ENCODE results near the gene OR10A6. TPM values are rescaled to one million over a fixed set of nuclear protein-coding genes. Genes with fewer than 3 reads are reported as not detected.

The OR10A6 gene
- total and polyA plus RNA-seq, 10 donors: not detected

GRCh38 chr11:7971846-7972245 lies 40.8 kb upstream of the OR10A6 start:
- Histone ChIP-seq H3K36me3 (no peaks in the 10 kb centered on the region), H3K9me3 (no peaks in the 10 kb centered on the region), H3K4me1 (no peaks in the 10 kb centered on the region), H3K27me3 (replicated peaks in 1 of 7) (peaks cover 0 to 16% (median 0%) of the 10 kb centered on the region in 7 donors), H3K27ac (no peak overlapping the region), H3K4me3 (no peak overlapping the region)
- intact Hi-C loops (cut with DNase I; ENCODE audit: low total_unique reads): no loop called here
- TF ChIP-seq POLR2AphosphoS5 (IDR thresholded peaks at IDR 0.05): no peak
- DNase-seq: no peak

DNA sequence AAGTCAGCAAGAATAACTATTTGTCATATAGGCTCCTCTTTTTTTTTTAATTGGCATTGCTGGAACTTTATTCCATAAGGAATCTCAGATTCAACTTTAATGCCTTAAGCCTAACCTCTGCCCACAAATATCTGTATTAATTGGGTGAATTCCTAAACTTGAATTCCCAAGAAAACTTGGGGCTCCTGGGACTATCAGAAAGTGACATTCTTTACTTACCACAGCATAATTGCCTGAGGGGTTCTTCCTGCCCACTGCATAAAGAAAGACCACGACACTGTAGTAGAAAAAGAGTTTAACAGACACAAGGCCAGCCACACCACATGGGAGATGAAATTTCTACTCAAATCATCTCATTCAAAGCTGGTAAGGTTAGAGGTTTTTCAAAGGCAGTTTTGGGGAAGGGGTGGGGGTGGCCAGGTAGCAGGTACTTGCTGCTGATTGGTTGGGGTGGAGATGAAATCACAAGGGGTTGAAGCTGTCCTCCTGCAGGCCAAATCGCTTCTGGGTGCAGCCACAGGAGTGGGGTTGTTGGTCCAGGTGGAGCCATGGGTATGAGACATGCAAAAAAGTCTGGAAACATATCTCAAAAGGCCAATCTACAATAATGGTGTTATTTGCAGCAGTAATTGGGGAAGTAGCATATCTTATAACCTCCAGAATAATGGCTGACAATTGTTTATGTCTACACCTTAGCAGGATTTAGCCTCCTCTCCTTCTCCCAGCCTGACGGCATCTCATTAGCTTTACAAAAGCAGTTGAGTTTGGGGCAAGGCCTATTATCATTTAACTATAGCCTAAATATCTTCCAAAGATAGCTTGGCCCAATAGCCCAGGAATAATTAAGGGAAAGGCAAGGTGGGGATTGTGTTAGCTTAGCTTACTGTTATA lies 38.9 kb upstream of the OR10A6 start:
- intact Hi-C loops (cut with DNase I; ENCODE audit: low total_unique reads): no loop called here
- Histone ChIP-seq H3K36me3 (no peaks in the 10 kb centered on the region), H3K4me1 (no peaks in the 10 kb centered on the region), H3K27ac (no peak overlapping the region), H3K9me3 (no peaks in the 10 kb centered on the region), H3K27me3 (replicated peaks in 1 of 7) (peaks cover 0 to 16% (median 0%) of the 10 kb centered on the region in 7 donors), H3K4me3 (no peak overlapping the region)
- TF ChIP-seq POLR2AphosphoS5 (IDR thresholded peaks at IDR 0.05): no peak
- TF ChIP-seq CTCF (IDR thresholded peaks at IDR 0.05 in 8 of 11, conservative IDR thresholded peaks at IDR 0.05 in 3 of 11): no peak
- TF ChIP-seq POLR2A (IDR thresholded peaks at IDR 0.05): no peak
- no peak for DNase-seq
- 47 to 80% (median 56%) methylated on average over 3 of the region's 3 CpGs for WGBS, 5 donors

DNA sequence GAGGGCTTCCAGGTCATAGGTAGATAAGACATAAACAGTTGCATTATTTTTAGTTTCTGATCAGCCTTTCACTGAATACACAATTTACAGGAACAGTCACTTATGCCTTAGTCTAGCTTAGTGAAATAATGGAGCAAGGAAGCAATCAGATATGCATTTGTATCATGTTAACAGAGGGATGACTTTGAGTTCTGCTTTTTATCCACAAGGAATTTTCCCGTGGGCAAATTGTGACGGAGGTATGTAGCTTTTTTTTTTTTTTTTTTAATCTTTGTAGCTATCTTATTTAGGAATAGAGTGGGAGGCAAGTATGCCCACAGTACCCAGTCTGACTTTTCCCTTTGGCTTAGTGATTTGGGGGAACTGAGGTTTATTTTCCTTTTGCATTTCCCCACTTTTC lies 37.6 kb upstream of the OR10A6 start:
- TF ChIP-seq CTCF (IDR thresholded peaks at IDR 0.05 in 8 of 11, conservative IDR thresholded peaks at IDR 0.05 in 3 of 11): no peak
- no peak for TF ChIP-seq POLR2AphosphoS5 (IDR thresholded peaks at IDR 0.05)
- TF ChIP-seq POLR2A (IDR thresholded peaks at IDR 0.05): no peak
- peaks cover 0 to 16% (median 0%) of the 10 kb centered on the region in 7 donors for H3K27me3 ChIP-seq (replicated peaks in 1 of 7)
- H3K9me3 ChIP-seq: no peaks in the 10 kb centered on the region
- H3K27ac ChIP-seq: no peak overlapping the region
- H3K4me1 ChIP-seq: no peaks in the 10 kb centered on the region
- DNase-seq: no peak
- intact Hi-C loops (cut with DNase I; ENCODE audit: low total_unique reads): no loop called here
- WGBS, 5 donors: 41 to 86% (median 73%) methylated on average over 2 of the region's 2 CpGs
- no peaks in the 10 kb centered on the region for H3K36me3 ChIP-seq
- no peak overlapping the region for H3K4me3 ChIP-seq

GRCh38 chr11:7967826-7968225 lies 36.8 kb upstream of the OR10A6 start:
- DNase-seq: no peak
- no peaks in the 10 kb centered on the region for H3K4me1 ChIP-seq
- H3K27ac ChIP-seq: no peak overlapping the region
- H3K4me3 ChIP-seq: no peak overlapping the region
- TF ChIP-seq POLR2AphosphoS5 (IDR thresholded peaks at IDR 0.05) (no peak), POLR2A (IDR thresholded peaks at IDR 0.05) (no peak)
- H3K9me3 ChIP-seq: no peaks in the 10 kb centered on the region
- H3K27me3 ChIP-seq (replicated peaks in 1 of 7): peaks cover 0 to 23% (median 0%) of the 10 kb centered on the region in 7 donors
- intact Hi-C loops (cut with DNase I; ENCODE audit: low total_unique reads): no loop called here
- no peaks in the 10 kb centered on the region for H3K36me3 ChIP-seq

DNA sequence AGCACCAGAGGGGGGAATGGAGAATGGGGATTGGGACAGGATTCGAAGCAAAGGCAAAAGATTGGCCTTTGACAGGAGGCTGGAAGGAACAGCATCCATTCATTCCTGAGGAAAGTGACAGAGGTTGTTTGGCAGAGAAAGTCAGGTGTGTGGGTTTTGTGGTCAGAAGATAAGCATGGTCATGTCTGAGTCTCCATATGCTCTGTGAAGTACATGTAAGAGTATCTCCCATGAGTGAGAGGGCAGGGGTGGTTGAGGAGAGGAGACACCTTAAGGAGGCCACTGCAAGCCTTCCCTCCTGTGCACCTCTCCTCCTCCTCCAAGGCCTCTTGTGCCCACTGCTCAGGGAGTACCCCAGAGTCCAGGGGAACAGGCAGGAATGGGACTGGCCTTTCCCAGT lies 36.0 kb upstream of the OR10A6 start:
- WGBS, 5 donors: 50 to 92% (median 70%) methylated on average over 1 of the region's 1 CpG
- no peak for TF ChIP-seq POLR2AphosphoS5 (IDR thresholded peaks at IDR 0.05)
- no peak for TF ChIP-seq CTCF (IDR thresholded peaks at IDR 0.05 in 8 of 11, conservative IDR thresholded peaks at IDR 0.05 in 3 of 11)
- no peak for TF ChIP-seq POLR2A (IDR thresholded peaks at IDR 0.05)
- no peak for DNase-seq
- no peaks in the 10 kb centered on the region for H3K4me1 ChIP-seq
- H3K27me3 ChIP-seq (replicated peaks in 1 of 7): peaks cover 0 to 27% (median 0%) of the 10 kb centered on the region in 7 donors
- intact Hi-C loops (cut with DNase I; ENCODE audit: low total_unique reads): no loop called here
- no peak overlapping the region for H3K4me3 ChIP-seq
- no peak overlapping the region for H3K27ac ChIP-seq
- no peaks in the 10 kb centered on the region for H3K9me3 ChIP-seq
- no peaks in the 10 kb centered on the region for H3K36me3 ChIP-seq

Measured in spleen (tissue), 11 donors.